Renal pelvis (tissue), 4 donors: ENCODE results near the gene MYH13. TPM values are rescaled to one million over a fixed set of nuclear protein-coding genes. Genes with fewer than 3 reads are reported as not detected.

ENCODE experiments used
- DNase-seq: peaks from one replicate; pipeline ENCODE4 v3.0.0-alpha.2; 2013
- polyA plus RNA-seq, 3 donors: library from polyadenylated mRNA; unstranded; fragments of 120-200 nt; gene quantifications; one replicate each; pipeline ENCODE4 v1.2.1, GENCODE V29; 2013; ENCODE audit not compliant: insufficient read length in 3 of 3

The MYH13 gene
- polyA plus RNA-seq, 3 donors = 0.15 to 0.30 (median 0.20) TPM

GRCh38 chr17:10349403-10349802, 23.4 kb downstream of the MYH13 start:
- DNase-seq = no peak

- peak; percentile 37 for DNase-seq
Measured at GRCh38 chr17:10344816-10345215, 28.0 kb downstream of the MYH13 start.

GRCh38 chr17:10339051-10339450, 33.8 kb downstream of the MYH13 start:
- no peak for DNase-seq

- no peak for DNase-seq
Measured at GRCh38 chr17:10337976-10338375, 34.8 kb downstream of the MYH13 start.

- no peak for DNase-seq
Measured at GRCh38 chr17:10337136-10337535, 35.7 kb downstream of the MYH13 start.

- no peak for DNase-seq
Measured at GRCh38 chr17:10336393-10336792, 36.4 kb downstream of the MYH13 start.

- no peak for DNase-seq
Measured at GRCh38 chr17:10332515-10332914, 40.3 kb downstream of the MYH13 start.

GRCh38 chr17:10328971-10329923, 43.6 kb downstream of the MYH13 start:
- DNase-seq = no peak

- no peak for DNase-seq
Measured at GRCh38 chr17:10328206-10328605, 44.6 kb downstream of the MYH13 start.

- peak; percentile 82 for DNase-seq
Measured at GRCh38 chr17:10327640-10328039, 45.2 kb downstream of the MYH13 start.

- DNase-seq = no peak
Measured at GRCh38 chr17:10325031-10325695, 47.6 kb downstream of the MYH13 start.

GRCh38 chr17:10323812-10324610, 48.8 kb downstream of the MYH13 start:
- DNase-seq = no peak

- DNase-seq = no peak
Measured at GRCh38 chr17:10318535-10318934, 54.3 kb downstream of the MYH13 start.

GRCh38 chr17:10317543-10317834, 55.3 kb downstream of the MYH13 start:
- DNase-seq = no peak

- DNase-seq = peak; percentile 35
Measured at GRCh38 chr17:10316801-10317542, 55.8 kb downstream of the MYH13 start.

GRCh38 chr17:10314329-10314728, 58.5 kb downstream of the MYH13 start:
- no peak for DNase-seq

GRCh38 chr17:10313037-10313672, 59.7 kb downstream of the MYH13 start:
- DNase-seq = no peak

- DNase-seq = no peak
Measured at GRCh38 chr17:10311131-10311530, 61.7 kb downstream of the MYH13 start.

GRCh38 chr17:10309003-10309974, 63.5 kb downstream of the MYH13 start:
- DNase-seq = no peak

GRCh38 chr17:10306585-10306984, 66.2 kb downstream of the MYH13 start:
- no peak for DNase-seq
